Tibial nerve (tissue), 3 donors: ENCODE data around the gene MEGF6.

ENCODE experiments used
- POLR2A ChIP-seq, 2 donors: fragments of 450-650 bp; IDR thresholded peaks; one replicate each; pipeline ENCODE4 v1.6.1; 2017; ENCODE audit warnings: antibody characterized with exemption in 2 of 2, mild to moderate bottlenecking in 2 of 2, moderate library complexity in 2 of 2
- TF ChIP-seq, protein P1 (sequence below), 5 experiments: fragments of 200-600 bp in 3 of 5; fragments of 450-650 bp in 2 of 5; sonication (generic) in 3 of 5; IDR thresholded peaks; one replicate each; pipeline ENCODE4 v1.5.1; 2016 to 2019; ENCODE audit warnings: antibody characterized with exemption in 5 of 5, mild to moderate bottlenecking in 3 of 5, moderate library complexity in 2 of 5

DNA sequence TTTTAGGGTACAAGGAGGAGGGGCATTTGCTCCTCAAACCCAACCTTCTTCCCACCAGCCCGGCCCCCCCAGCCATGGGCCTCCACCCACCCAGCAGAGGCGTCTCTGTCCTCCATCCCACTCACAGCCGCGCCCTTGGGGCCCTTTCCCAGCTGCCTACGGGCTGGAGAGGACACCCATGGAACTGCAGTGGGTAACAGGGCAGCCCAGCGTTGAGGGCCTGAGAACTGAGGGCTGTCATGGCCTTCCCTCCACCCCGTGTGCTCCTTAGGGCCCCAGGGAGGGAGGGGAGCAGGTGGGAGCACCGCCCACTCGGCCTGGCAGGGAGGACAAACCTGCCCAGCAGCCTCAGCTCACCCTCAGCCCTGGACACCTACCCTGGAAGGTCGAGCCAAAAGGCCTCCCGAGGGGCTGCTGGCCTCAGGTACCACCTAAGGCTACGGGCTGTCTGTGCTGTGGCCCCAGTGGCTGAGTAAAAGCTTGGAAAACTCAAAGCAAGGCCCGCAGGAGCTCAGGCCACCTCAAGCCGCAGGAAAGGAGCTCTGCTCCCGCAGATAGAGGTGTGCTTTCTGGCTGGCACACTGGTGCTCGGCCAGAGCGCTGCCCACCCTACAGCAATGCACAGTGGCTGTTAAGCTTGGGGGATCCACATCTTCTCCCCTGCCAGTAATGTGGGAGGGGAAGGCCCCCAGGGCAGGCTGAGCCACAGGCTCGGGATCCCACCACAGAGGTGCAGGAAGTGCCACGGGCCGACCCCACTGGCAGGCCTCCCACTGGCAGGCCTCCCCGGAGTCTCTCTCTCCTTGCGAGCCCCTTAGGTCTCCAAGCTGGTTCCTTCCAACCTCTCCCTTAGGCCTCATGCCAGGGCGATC, 159.1 kb downstream of the MEGF6 start:
- TF ChIP-seq, protein P1, sequence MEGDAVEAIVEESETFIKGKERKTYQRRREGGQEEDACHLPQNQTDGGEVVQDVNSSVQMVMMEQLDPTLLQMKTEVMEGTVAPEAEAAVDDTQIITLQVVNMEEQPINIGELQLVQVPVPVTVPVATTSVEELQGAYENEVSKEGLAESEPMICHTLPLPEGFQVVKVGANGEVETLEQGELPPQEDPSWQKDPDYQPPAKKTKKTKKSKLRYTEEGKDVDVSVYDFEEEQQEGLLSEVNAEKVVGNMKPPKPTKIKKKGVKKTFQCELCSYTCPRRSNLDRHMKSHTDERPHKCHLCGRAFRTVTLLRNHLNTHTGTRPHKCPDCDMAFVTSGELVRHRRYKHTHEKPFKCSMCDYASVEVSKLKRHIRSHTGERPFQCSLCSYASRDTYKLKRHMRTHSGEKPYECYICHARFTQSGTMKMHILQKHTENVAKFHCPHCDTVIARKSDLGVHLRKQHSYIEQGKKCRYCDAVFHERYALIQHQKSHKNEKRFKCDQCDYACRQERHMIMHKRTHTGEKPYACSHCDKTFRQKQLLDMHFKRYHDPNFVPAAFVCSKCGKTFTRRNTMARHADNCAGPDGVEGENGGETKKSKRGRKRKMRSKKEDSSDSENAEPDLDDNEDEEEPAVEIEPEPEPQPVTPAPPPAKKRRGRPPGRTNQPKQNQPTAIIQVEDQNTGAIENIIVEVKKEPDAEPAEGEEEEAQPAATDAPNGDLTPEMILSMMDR (IDR thresholded peaks at IDR 0.05) = no peak
- TF ChIP-seq POLR2A (IDR thresholded peaks at IDR 0.05) = no peak
